Thymus (tissue), 11 donors: ENCODE results near the gene MTSS2. TPM values are rescaled to one million over a fixed set of nuclear protein-coding genes. Genes with fewer than 3 reads are reported as not detected.
A peak's percentile ranks its signal among the peaks of the same experiment; 100 is the strongest.
"Not testable (repeated sequence)": the region's sequence is repeated elsewhere in the genome, so short reads cannot be mapped to it uniquely, and the experiment has no call there.

Source experiments
- DNase-seq, 9 donors: peaks; one replicate each; pipeline ENCODE4 v3.0.0-alpha.2; 2013; ENCODE audit warnings: low spot score in 9 of 9, low read depth in 6 of 9, missing footprints in 1 of 9
- H3K27ac ChIP-seq, 2 donors: one replicate each; pipeline ENCODE4 v1.5.1; 2013; ENCODE audit warnings: control low read depth in 1 of 2, low read depth in 1 of 2, low read length in 1 of 2, mild to moderate bottlenecking in 1 of 2, moderate library complexity in 1 of 2
- H3K27me3 ChIP-seq, 2 donors: one replicate each; pipeline ENCODE4 v1.5.1; 2013; ENCODE audit warnings: low read length in 1 of 2; ENCODE audit not compliant: control insufficient read depth in 2 of 2, insufficient read depth in 1 of 2
- H3K36me3 ChIP-seq, 2 donors: one replicate each; pipeline ENCODE4 v1.5.1; 2013; ENCODE audit warnings: low read length in 1 of 2, mild to moderate bottlenecking in 1 of 2, moderate library complexity in 1 of 2; ENCODE audit not compliant: control insufficient read depth in 2 of 2, insufficient read depth in 2 of 2
- H3K4me1 ChIP-seq, 2 donors: one replicate each; pipeline ENCODE4 v1.5.1; 2013; ENCODE audit warnings: low read length in 2 of 2; ENCODE audit not compliant: control insufficient read depth in 2 of 2, insufficient read depth in 2 of 2
- H3K4me3 ChIP-seq, 2 donors: one replicate each; pipeline ENCODE4 v1.5.1; 2013; ENCODE audit warnings: low read length in 2 of 2, control low read depth in 1 of 2, mild to moderate bottlenecking in 1 of 2
- H3K9me3 ChIP-seq, 2 donors: one replicate each; pipeline ENCODE4 v1.5.1; 2013; ENCODE audit warnings: low read length in 1 of 2, mild to moderate bottlenecking in 1 of 2; ENCODE audit not compliant: control insufficient read depth in 2 of 2, insufficient read depth in 1 of 2
- WGBS: extraction: QIAGEN DNeasy Blood & Tissue Kit; methylation state at CpG from one replicate; pipeline ENCODE4 v1.1.7; 2013; 5-methylcytosine and 5-hydroxymethylcytosine counted together
- polyA plus RNA-seq: library from polyadenylated mRNA; stranded (reverse); fragments of 200-250 nt; gene quantifications from one replicate; pipeline ENCODE4 v1.2.3, GENCODE V29; 2013
- total RNA-seq: library from RNA; stranded (reverse); fragments of 120-200 nt; gene quantifications from one replicate; pipeline ENCODE4 v1.2.4, GENCODE V29; 2013
- donor health status: healthy.

Gene MTSS2
- total and polyA plus RNA-seq, 2 donors: 12.0 to 36.4 TPM

DNA sequence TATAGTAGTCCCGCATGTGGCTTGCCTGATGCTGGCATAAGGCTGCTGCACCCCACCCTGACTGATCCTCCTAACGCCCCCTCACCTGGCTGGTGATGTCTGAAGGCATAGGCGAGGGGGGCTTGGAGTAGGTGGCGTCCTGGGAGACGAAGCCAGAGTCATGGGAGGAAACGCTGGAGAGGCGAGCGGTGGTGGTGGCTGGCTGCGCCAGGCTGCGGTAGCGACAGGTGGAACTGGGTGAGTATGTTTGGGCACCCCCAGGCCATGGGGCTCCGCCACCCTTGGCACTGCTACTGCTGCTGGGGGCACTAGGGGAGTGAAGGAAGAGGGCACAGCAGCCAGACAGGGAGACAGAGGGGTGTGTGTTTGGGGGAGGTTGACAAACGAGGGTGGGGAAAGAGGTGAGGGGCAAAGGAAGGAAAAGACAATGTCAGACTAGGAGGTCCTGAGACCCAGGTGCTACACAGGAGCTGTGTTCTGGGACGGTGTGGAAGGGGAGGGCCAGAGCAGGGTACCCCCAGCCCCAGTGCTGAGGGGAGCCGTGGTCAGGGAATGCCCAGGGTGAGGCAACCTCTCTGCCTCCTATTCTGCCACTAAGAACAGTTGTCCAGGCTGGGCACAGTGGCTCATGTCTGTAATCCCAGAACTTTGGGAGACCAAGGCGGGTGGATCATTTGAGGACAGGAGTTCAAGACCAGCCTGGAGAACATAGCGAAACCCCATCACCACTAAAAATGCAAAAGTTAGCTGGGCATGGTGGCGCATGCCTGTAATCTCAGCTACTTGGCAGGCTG lies 11.4 kb downstream of the MTSS2 start:
- no peaks in the 10 kb centered on the region for H3K4me1 ChIP-seq
- H3K27me3 ChIP-seq: no peaks in the 10 kb centered on the region
- no peak overlapping the region for H3K4me3 ChIP-seq
- no peaks in the 10 kb centered on the region for H3K9me3 ChIP-seq
- no peak overlapping the region for H3K27ac ChIP-seq
- H3K36me3 ChIP-seq: peaks cover 86 to 87% of the 10 kb centered on the region in 2 donors
- no peak for DNase-seq
- 96% methylated on average over 18 of the region's 18 CpGs for WGBS

DNA sequence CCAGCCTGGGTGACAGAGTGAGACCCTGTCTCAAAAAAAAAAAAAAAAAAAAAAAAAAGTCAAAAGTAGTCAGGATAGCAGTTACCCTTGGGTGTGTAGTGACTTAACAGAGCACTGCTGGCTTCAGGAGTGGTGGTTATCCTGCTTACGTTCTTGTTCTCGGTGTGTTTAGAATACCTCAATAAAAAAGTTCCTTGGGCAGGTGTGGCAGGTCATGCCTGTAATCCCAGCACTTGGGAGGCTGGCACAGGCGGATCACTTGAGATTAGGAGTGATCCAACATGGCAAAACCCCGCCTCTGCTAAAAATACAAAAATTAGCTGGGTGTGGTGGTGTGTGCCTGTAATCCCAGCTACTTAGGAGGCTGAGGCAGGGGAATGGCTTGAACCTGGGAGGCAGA lies 14.9 kb downstream of the MTSS2 start:
- H3K27me3 ChIP-seq, H3K9me3 ChIP-seq, H3K27ac ChIP-seq, H3K4me3 ChIP-seq, H3K4me1 ChIP-seq, DNase-seq: not testable (repeated sequence)
- WGBS: 98% methylated on average over 4 of the region's 4 CpGs
- H3K36me3 ChIP-seq: peaks cover 78 to 82% of the 10 kb centered on the region in 2 donors

GRCh38 chr16:70670175-70670574 lies 15.7 kb downstream of the MTSS2 start:
- no peak for DNase-seq
- Histone ChIP-seq H3K27ac (no peak overlapping the region), H3K36me3 (peaks cover 78 to 83% of the 10 kb centered on the region in 2 donors), H3K9me3 (no peaks in the 10 kb centered on the region), H3K4me1 (no peaks in the 10 kb centered on the region), H3K27me3 (no peaks in the 10 kb centered on the region), H3K4me3 (no peak overlapping the region)
- WGBS: over 99% methylated on average over 2 of the region's 2 CpGs

- no peak for DNase-seq
- Histone ChIP-seq H3K27ac (no peak overlapping the region), H3K4me3 (no peak overlapping the region), H3K4me1 (no peaks in the 10 kb centered on the region), H3K9me3 (no peaks in the 10 kb centered on the region), H3K36me3 (peaks cover 80 to 81% of the 10 kb centered on the region in 2 donors), H3K27me3 (no peaks in the 10 kb centered on the region)
- 93% methylated on average over 22 of the region's 22 CpGs for WGBS
Measured at GRCh38 chr16:70665806-70666735, 19.8 kb downstream of the MTSS2 start.

DNA sequence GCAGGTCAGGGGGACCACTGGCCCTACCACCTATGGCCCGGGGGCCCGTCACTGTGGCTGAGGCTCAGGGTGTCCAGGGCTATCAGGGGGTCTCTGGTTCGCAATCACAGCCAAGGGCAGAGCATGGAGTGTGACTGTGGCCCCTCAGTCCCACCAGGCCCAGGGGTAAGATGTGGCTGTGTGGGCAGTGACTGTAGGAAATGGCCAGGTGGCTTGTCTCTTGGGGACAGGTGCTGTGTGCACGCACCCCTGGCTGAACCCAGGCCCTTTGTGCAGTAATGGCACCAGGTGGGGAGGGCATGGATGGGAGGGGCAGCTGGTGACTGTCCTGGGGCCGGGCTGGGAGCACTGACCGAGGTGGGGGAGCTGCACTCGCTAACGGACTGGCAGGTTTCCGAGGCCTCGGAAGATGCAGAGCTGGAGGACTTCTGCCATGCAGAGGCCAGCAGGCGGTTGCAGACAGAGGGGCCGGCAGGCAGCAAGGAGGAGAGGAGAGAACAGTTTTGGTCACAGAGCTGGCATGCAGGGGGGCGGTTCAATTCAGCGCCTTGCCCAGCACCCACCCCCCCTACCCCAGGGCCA lies 20.6 kb downstream of the MTSS2 start:
- no peaks in the 10 kb centered on the region for H3K27me3 ChIP-seq
- H3K4me3 ChIP-seq: no peak overlapping the region
- H3K4me1 ChIP-seq: no peaks in the 10 kb centered on the region
- 96% methylated on average over 14 of the region's 14 CpGs for WGBS
- DNase-seq: no peak
- no peak overlapping the region for H3K27ac ChIP-seq
- H3K9me3 ChIP-seq: no peaks in the 10 kb centered on the region
- peaks cover 71 to 72% of the 10 kb centered on the region in 2 donors for H3K36me3 ChIP-seq

DNA sequence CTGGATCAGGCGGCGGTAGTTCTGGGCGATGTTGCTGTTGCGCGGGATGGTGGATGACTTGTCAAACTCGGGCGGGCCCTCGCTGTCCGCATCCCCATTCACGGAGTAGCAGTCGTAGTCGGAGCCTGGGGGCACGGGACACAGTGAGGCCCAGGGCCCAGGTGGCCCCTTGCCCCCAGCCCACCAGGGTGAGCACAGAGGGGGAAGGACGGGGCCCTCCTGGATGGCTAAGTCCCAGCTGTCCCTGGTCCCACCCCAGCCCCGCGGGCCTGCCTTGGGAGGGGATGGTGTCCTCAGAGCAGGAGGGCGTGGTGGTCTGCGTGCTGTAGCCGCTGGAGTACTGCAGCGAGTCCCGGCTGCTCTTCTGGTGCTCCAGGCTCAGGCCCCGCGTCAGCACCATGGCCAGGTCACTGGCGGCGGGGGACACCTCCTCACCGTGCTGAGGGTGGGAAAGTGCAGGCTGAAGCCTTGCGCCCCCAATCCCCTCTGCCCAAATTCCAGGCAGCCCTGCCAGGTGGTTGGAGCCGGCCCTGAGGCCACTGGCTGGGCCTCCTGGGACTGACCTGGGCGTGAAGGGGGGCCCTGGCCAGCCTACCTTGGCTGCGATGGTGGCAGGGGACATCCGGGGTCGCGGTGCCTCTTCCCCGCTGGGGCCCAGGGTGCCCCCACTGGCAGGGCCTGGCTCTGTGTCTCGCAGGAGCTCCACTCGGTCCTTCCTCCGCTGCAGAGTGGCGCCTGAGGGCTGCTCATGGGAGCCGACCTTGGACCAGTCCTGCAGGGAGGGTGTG lies 21.3 kb downstream of the MTSS2 start:
- Histone ChIP-seq H3K4me3 (no peak overlapping the region), H3K9me3 (no peaks in the 10 kb centered on the region), H3K36me3 (peaks cover 66% of the 10 kb centered on the region in 2 donors), H3K27ac (no peak overlapping the region), H3K4me1 (no peaks in the 10 kb centered on the region), H3K27me3 (no peaks in the 10 kb centered on the region)
- WGBS: 97% methylated on average over 39 of the region's 39 CpGs
- no peak for DNase-seq

DNA sequence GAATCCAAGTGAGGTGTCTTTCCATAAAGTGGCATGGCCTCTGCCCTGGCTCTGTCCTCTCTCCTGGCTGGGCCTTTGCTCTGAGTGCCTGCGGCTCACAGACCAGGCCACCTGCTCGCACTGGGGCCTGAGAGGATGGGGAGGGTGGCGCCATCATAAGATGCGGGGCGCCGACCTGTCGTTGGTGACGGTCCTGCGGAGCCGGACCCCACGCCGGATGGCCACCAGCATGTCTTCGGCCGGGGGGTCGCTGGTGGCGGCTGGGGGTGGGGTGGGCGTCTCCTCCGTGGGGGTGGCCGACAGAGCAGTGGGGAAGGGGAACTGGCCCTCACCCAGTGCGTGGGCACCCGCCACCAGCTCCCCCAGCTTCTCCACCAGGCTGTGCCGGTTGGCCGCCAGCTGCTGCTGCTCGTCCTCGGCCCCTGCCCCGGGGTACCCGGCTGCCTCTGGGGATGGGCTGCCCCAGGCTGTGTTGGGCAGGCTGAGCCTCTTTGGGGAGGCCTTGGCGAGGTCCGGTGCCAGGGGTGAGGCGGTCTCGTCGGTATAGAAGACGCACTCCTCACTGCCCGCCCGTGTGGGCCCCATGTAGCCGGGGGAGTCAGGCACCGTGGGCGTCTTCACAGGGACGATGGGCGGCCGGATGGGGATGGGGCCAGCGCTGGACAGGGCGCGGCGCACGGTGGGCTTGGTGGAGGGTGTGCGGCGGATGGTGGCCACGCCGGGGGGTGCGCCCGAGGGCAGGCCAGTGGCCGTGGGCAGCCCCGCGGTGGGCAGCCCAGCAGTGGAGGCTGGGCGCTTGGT lies 22.1 kb downstream of the MTSS2 start:
- H3K36me3 ChIP-seq: peaks cover 59 to 60% of the 10 kb centered on the region in 2 donors
- DNase-seq: no peak
- no peak overlapping the region for H3K4me3 ChIP-seq
- WGBS: 98% methylated on average over 56 of the region's 56 CpGs
- H3K27me3 ChIP-seq: no peaks in the 10 kb centered on the region
- H3K9me3 ChIP-seq: no peaks in the 10 kb centered on the region
- no peaks in the 10 kb centered on the region for H3K4me1 ChIP-seq
- no peak overlapping the region for H3K27ac ChIP-seq

DNA sequence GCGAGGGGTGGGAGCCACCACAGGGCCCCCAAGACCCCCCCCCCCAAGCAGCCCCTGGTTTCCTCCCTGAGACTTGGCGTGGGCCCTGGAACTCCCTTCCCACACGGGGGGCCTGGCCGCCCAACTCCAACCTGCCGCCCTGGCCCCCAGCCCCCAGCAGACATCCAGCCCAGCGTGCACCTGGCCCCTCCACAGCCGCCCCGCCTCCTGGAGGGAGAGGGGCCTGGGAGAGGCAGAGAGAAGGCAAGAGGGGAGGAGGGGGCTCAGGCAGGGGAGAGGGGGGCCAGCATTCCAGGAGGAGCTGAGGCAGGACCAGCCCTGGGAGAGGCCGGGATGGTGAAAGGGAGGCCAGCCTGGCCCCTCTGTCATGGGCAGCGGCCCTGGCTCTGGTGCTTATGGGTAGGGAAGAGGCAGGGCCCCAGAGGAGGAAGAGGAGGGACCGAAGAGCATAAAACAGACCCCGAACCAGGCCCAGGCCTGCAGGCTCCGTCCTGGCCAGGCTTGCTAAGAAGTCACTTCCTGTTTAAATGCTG lies 22.8 kb downstream of the MTSS2 start:
- H3K4me3 ChIP-seq: no peak overlapping the region
- WGBS: 91% methylated on average over 13 of the region's 13 CpGs
- H3K36me3 ChIP-seq: peaks cover 53% of the 10 kb centered on the region in 2 donors
- peak overlapping the region in 1 of 2 donors; percentile 25 for H3K27ac ChIP-seq
- no peaks in the 10 kb centered on the region for H3K4me1 ChIP-seq
- H3K9me3 ChIP-seq: no peaks in the 10 kb centered on the region
- H3K27me3 ChIP-seq: no peaks in the 10 kb centered on the region
- DNase-seq: no peak
